Liver (tissue), 3 donors: ENCODE results near the gene IFTAP.

Experiments
- EGR1 ChIP-seq, 2 donors: IDR thresholded peaks; 2 replicates each; pipeline ENCODE4 v1.6.1; 2016 to 2018; ENCODE audit warnings: antibody characterized with exemption in 2 of 2, low read depth in 2 of 2
- FOXA1 ChIP-seq: IDR thresholded peaks from 2 replicates; pipeline ENCODE4 v1.6.1; 2016; ENCODE audit warnings: antibody characterized with exemption
- NR2F2 ChIP-seq: IDR thresholded peaks from 2 replicates; pipeline ENCODE4 v1.6.1; 2016; ENCODE audit warnings: antibody characterized with exemption
- RAD21 ChIP-seq, 2 donors: IDR thresholded peaks; 2 replicates each; pipeline ENCODE4 v1.6.1; 2016; ENCODE audit warnings: antibody characterized with exemption in 2 of 2, mild to moderate bottlenecking in 2 of 2
- SP1 ChIP-seq: IDR thresholded peaks from 2 replicates; pipeline ENCODE4 v1.6.1; 2018; ENCODE audit warnings: antibody characterized with exemption, mild to moderate bottlenecking
- TAF1 ChIP-seq: conservative IDR thresholded peaks from 2 replicates; pipeline ENCODE4 v1.6.1; 2016; ENCODE audit warnings: antibody characterized with exemption, mild to moderate bottlenecking
- YY1 ChIP-seq: IDR thresholded peaks from 2 replicates; pipeline ENCODE4 v1.6.1; 2016; ENCODE audit warnings: antibody characterized with exemption, mild to moderate bottlenecking
- TF ChIP-seq, protein P1 (sequence below): fragments of 150-350 bp; IDR thresholded peaks from 2 replicates; pipeline ENCODE4 v1.5.1; 2017; ENCODE audit warnings: improper control_type of control experiment, low read depth, low read length; ENCODE audit not compliant: missing input control
- TF ChIP-seq, protein P2 (sequence below): IDR thresholded peaks from 2 replicates; pipeline ENCODE4 v1.6.1; 2016; ENCODE audit warnings: antibody characterized with exemption, mild to moderate bottlenecking
- TF ChIP-seq, protein P3 (sequence below): IDR thresholded peaks from 2 replicates; pipeline ENCODE4 v1.6.1; 2016; ENCODE audit warnings: antibody characterized with exemption
- TF ChIP-seq, protein P4 (sequence below): IDR thresholded peaks from 2 replicates; pipeline ENCODE4 v1.6.1; 2016; ENCODE audit warnings: antibody characterized with exemption
- donor health status: healthy.
- donor health status: healthy.

DNA sequence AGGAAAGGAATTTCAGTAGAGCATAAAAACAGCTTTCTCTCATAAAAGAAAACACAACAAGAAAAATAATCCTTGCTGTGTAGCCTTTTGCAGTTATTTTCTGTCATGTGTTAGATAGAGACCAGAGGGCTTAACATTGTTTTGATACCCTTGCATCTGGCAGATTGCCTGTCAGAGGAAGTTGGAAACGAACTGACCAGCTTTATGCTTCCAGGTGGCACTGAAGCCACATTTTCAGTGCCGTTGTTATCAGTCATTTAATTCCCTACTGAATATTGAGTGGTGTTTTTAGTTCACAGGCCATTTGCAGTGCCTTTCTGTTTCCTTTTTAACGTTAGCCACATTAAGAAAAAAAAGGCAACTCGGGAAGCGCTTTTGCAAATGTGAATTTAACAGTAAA, 25.2 kb downstream of the IFTAP start:
- TF ChIP-seq, protein P1, sequence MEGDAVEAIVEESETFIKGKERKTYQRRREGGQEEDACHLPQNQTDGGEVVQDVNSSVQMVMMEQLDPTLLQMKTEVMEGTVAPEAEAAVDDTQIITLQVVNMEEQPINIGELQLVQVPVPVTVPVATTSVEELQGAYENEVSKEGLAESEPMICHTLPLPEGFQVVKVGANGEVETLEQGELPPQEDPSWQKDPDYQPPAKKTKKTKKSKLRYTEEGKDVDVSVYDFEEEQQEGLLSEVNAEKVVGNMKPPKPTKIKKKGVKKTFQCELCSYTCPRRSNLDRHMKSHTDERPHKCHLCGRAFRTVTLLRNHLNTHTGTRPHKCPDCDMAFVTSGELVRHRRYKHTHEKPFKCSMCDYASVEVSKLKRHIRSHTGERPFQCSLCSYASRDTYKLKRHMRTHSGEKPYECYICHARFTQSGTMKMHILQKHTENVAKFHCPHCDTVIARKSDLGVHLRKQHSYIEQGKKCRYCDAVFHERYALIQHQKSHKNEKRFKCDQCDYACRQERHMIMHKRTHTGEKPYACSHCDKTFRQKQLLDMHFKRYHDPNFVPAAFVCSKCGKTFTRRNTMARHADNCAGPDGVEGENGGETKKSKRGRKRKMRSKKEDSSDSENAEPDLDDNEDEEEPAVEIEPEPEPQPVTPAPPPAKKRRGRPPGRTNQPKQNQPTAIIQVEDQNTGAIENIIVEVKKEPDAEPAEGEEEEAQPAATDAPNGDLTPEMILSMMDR: no peak
- TF ChIP-seq TAF1: no peak
- TF ChIP-seq, protein P2, sequence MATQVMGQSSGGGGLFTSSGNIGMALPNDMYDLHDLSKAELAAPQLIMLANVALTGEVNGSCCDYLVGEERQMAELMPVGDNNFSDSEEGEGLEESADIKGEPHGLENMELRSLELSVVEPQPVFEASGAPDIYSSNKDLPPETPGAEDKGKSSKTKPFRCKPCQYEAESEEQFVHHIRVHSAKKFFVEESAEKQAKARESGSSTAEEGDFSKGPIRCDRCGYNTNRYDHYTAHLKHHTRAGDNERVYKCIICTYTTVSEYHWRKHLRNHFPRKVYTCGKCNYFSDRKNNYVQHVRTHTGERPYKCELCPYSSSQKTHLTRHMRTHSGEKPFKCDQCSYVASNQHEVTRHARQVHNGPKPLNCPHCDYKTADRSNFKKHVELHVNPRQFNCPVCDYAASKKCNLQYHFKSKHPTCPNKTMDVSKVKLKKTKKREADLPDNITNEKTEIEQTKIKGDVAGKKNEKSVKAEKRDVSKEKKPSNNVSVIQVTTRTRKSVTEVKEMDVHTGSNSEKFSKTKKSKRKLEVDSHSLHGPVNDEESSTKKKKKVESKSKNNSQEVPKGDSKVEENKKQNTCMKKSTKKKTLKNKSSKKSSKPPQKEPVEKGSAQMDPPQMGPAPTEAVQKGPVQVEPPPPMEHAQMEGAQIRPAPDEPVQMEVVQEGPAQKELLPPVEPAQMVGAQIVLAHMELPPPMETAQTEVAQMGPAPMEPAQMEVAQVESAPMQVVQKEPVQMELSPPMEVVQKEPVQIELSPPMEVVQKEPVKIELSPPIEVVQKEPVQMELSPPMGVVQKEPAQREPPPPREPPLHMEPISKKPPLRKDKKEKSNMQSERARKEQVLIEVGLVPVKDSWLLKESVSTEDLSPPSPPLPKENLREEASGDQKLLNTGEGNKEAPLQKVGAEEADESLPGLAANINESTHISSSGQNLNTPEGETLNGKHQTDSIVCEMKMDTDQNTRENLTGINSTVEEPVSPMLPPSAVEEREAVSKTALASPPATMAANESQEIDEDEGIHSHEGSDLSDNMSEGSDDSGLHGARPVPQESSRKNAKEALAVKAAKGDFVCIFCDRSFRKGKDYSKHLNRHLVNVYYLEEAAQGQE: no peak
- TF ChIP-seq NR2F2: no peak
- TF ChIP-seq RAD21 (IDR thresholded peaks at IDR 0.05): no peak
- TF ChIP-seq, protein P3, sequence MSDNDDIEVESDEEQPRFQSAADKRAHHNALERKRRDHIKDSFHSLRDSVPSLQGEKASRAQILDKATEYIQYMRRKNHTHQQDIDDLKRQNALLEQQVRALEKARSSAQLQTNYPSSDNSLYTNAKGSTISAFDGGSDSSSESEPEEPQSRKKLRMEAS: no peak
- TF ChIP-seq, protein P4, sequence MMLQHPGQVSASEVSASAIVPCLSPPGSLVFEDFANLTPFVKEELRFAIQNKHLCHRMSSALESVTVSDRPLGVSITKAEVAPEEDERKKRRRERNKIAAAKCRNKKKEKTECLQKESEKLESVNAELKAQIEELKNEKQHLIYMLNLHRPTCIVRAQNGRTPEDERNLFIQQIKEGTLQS: no peak
- TF ChIP-seq YY1: no peak
- TF ChIP-seq EGR1 (IDR thresholded peaks at IDR 0.05; ENCODE audit: low read depth in 2 of 2): no peak
- TF ChIP-seq SP1: no peak
- no peak for TF ChIP-seq FOXA1
